Glomerular visceral epithelial cell (primary cell): ENCODE data around the gene CHST8.
"Not testable (repeated sequence)": the region's sequence is repeated elsewhere in the genome, so short reads cannot be mapped to it uniquely, and the experiment has no call there.

ENCODE experiments used
- DNase-seq: peaks from one replicate; pipeline ENCODE4 v3.0.0-alpha.2; 2016; ENCODE audit errors: extremely low spot score

CHST8 gene

GRCh38 chr19:33641956-33642498 is 20.3 kb downstream of the CHST8 start:
- DNase-seq: no peak

GRCh38 chr19:33644284-33644836 is 22.6 kb downstream of the CHST8 start:
- DNase-seq: no peak

GRCh38 chr19:33646306-33646705 is 24.6 kb downstream of the CHST8 start:
- DNase-seq: no peak

GRCh38 chr19:33647146-33647545 is 25.4 kb downstream of the CHST8 start:
- no peak for DNase-seq

GRCh38 chr19:33649627-33650305 is 28.0 kb downstream of the CHST8 start:
- DNase-seq: no peak

- no peak for DNase-seq
These were observed 31.9 kb downstream of the CHST8 start for GRCh38 chr19:33653684-33654083.

- no peak for DNase-seq
These were observed 33.2 kb downstream of the CHST8 start for GRCh38 chr19:33654840-33655508.

GRCh38 chr19:33659835-33660234 is 38.1 kb downstream of the CHST8 start:
- DNase-seq: no peak

GRCh38 chr19:33660410-33661124 is 38.8 kb downstream of the CHST8 start:
- DNase-seq: no peak

GRCh38 chr19:33661336-33661735 is 39.6 kb downstream of the CHST8 start:
- DNase-seq: no peak

- no peak for DNase-seq
These were observed 40.8 kb downstream of the CHST8 start for GRCh38 chr19:33662391-33663092.

- DNase-seq: not testable (repeated sequence)
These were observed 41.6 kb downstream of the CHST8 start for GRCh38 chr19:33663316-33663715.

- no peak for DNase-seq
These were observed 43.0 kb downstream of the CHST8 start for GRCh38 chr19:33664744-33665143.

- no peak for DNase-seq
These were observed 44.2 kb downstream of the CHST8 start for GRCh38 chr19:33665776-33666595.

GRCh38 chr19:33667141-33667650 is 45.4 kb downstream of the CHST8 start:
- DNase-seq: no peak

GRCh38 chr19:33667881-33668280 is 46.1 kb downstream of the CHST8 start:
- no peak for DNase-seq

GRCh38 chr19:33668968-33669367 is 47.2 kb downstream of the CHST8 start:
- DNase-seq: no peak

- no peak for DNase-seq
These were observed 47.6 kb downstream of the CHST8 start for GRCh38 chr19:33669376-33669775.

- no peak for DNase-seq
These were observed 48.6 kb downstream of the CHST8 start for GRCh38 chr19:33670398-33670797.

- DNase-seq: no peak
These were observed 49.5 kb downstream of the CHST8 start for GRCh38 chr19:33671211-33671610.
